Bone marrow (tissue), 2 donors: ENCODE measurements around the gene HERC2.
"Not testable (repeated sequence)": the region's sequence is repeated elsewhere in the genome, so short reads cannot be mapped to it uniquely, and the experiment has no call there.

Source experiments
- DNase-seq, 2 donors: peaks; one replicate each; lab custom pipeline; 2025; lab: John Stamatoyannopoulos, UW

HERC2 gene, protein sequence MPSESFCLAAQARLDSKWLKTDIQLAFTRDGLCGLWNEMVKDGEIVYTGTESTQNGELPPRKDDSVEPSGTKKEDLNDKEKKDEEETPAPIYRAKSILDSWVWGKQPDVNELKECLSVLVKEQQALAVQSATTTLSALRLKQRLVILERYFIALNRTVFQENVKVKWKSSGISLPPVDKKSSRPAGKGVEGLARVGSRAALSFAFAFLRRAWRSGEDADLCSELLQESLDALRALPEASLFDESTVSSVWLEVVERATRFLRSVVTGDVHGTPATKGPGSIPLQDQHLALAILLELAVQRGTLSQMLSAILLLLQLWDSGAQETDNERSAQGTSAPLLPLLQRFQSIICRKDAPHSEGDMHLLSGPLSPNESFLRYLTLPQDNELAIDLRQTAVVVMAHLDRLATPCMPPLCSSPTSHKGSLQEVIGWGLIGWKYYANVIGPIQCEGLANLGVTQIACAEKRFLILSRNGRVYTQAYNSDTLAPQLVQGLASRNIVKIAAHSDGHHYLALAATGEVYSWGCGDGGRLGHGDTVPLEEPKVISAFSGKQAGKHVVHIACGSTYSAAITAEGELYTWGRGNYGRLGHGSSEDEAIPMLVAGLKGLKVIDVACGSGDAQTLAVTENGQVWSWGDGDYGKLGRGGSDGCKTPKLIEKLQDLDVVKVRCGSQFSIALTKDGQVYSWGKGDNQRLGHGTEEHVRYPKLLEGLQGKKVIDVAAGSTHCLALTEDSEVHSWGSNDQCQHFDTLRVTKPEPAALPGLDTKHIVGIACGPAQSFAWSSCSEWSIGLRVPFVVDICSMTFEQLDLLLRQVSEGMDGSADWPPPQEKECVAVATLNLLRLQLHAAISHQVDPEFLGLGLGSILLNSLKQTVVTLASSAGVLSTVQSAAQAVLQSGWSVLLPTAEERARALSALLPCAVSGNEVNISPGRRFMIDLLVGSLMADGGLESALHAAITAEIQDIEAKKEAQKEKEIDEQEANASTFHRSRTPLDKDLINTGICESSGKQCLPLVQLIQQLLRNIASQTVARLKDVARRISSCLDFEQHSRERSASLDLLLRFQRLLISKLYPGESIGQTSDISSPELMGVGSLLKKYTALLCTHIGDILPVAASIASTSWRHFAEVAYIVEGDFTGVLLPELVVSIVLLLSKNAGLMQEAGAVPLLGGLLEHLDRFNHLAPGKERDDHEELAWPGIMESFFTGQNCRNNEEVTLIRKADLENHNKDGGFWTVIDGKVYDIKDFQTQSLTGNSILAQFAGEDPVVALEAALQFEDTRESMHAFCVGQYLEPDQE (N-terminal part only)

GRCh38 chr15:28322129-28322588 lies at the start of gene HERC2:
HERC2 (minus strand) TSS chr15:28322179; CDS start chr15:28321433, 746 bp downstream.
- not testable (repeated sequence) for DNase-seq

GRCh38 chr15:28365502-28365901 lies 43.5 kb upstream of the HERC2 start:
- not testable (repeated sequence) for DNase-seq

- DNase-seq = not testable (repeated sequence)
Measured at GRCh38 chr15:28357984-28358383, 36.0 kb upstream of the HERC2 start, which contains the start of gene GOLGA6L24. GOLGA6L24 (minus strand) TSS chr15:28358084; CDS start chr15:28358023, 61 bp downstream.

DNA sequence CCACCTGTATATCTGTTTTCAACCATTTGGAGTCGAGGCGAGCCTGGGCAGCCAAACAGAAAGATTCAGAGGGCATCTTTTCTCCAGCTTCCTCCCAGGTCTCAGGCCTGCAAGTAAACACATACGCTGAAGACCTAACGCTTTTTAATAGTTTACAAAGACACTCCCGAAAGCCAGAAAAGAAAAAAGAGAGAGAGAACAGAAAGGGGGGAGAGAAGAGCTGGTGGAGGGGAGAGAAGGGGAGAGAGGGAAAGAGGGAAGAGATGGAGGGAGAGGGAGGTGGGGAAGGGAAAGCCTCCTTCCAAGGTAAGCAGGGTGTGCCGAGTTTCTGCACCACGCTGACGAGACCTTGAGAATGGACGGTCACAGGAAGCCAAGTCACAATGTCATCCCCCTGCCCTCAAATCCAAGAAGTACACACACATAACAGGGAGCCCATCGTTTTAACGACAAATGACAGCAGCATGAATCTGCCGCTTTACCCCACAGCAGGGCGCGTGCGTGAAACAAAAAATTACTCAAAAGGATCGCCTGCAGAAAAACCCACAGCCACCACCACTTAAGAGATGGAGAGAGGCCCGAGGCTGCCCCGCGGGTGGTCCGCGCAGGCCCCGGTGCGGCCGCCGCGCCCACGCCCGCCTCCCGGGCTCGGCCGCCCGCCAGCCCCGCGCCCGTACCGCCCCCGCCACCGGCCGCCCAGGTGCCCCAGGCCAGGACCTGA lies 461 bp downstream of the HERC2 start:
- DNase-seq = not testable (repeated sequence)

DNA sequence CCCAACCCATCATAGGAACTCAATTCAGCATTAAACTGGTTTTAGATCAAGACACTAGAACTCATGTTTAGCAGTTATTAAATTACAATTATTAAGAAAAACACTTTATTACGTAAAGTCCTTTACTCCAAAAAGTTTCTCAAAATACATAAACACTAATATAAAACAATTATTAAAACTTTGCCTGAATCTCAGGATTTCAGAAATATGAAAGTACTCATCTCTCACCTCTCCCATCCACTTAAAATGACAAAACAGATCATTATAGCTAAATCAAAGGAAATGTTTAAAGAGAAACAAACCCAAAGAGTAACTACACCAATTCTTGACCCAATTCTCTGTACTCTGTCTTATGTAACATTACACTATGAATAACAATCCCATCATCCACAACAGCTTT lies 2.3 kb downstream of the HERC2 start:
- DNase-seq = not testable (repeated sequence)

- DNase-seq = not testable (repeated sequence)
Measured at GRCh38 chr15:28318828-28319227, 3.2 kb downstream of the HERC2 start.

DNA sequence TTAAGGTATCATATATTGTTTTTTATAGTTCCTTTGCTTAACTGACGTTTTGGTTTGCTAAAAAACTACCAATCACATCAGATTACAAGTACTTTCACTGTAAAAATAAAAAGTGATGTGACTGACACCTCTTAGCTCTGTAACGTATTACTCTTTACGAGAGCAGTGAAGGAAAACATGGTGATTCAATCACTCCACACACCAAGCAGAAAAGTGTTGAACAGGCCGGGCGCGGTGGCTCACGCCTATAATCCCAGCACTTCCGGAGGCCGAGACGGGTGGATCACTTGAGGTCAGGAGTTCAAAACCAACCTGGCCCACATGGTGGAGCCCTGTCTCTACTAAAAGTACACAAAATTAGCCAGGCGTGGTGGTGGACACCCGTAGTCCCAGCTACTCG lies 3.9 kb downstream of the HERC2 start:
- DNase-seq = not testable (repeated sequence)

- not testable (repeated sequence) for DNase-seq
Measured at GRCh38 chr15:28316958-28317357, 5.0 kb downstream of the HERC2 start.

DNA sequence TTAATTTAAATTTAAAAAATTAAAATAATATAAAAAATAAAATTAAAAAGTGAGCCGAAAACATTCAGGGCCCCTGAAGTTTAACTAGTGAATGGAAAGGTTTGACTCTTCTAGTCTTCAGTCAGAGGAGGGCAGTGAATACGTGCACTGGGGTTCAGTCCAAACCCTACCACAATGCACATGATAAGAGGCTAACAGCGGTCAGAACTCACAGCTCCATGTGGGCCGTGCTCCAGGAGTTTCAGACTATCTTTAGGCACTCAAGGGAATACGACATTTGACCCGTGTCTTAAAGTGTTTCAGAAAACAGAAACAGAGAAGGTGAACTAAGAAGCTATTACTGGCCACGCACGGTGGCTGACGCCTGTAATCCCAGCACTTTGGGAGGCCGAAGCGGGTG lies 11.5 kb downstream of the HERC2 start:
- DNase-seq = not testable (repeated sequence)

GRCh38 chr15:28308718-28309117 lies 13.3 kb downstream of the HERC2 start:
- DNase-seq = not testable (repeated sequence)

GRCh38 chr15:28305700-28306099 lies 16.3 kb downstream of the HERC2 start:
- DNase-seq = not testable (repeated sequence)

DNA sequence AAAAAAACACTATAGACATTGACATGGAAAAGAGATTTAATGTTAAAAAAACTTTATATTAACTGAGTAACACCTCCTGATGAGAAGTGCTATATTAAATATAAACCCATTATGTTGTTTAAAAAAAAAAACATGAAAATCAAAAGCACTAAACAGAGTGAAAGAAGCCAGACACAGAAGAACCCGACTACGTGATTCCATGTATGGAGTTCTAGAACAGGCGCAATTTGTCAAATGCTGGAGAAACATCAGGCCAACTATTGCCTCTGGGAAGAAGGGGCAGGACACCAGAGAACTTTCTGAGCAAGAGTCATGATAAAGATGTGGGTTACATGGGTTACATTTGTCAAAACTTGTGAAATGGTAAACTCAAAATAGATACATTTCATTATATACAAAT lies 24.5 kb downstream of the HERC2 start:
- DNase-seq = not testable (repeated sequence)

DNA sequence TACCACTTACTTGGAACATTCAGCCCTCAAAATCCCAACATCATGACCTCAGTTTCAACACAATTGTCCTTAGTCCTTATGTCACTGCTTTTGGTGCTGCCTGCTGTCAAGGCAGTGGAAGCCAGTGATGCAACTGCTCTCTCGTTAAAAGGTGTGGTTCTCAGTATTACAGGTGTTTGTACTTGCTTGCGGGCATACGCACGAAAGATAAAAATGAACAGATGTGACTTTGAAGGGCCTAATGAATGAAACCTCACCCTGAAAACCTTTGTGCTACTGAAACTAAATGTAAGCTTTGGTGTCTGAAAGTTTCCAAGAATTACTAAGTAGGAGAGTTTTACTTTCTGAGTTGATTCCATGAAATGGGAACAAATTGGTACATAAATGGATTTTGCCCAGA lies 25.2 kb downstream of the HERC2 start:
- DNase-seq = not testable (repeated sequence)

DNA sequence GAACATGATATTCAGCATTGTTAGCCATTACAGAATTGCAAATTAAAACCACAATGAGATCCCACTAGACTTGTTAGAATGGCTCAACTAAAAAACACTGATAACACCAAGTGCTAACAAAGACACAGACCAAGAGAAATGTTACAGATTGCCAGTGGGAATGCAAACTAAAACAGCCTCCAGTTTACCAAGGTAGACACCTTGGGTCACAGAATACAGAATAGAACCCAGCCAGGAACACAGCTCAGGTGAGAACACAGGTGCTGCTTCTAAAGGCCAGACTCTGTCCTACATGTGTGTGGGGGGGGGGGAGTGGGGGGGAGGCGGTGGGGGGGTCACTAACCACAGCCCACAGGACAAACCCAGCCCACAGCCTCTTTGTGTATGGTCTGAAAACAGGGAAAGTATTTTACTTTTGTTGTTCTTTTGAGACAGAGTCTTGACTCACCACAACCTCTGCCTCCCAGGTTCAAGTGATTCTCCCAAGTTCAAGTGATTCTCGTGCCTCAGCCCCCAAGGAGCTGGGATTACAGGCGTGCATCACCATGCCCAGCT lies 26.9 kb downstream of the HERC2 start:
- not testable (repeated sequence) for DNase-seq

DNA sequence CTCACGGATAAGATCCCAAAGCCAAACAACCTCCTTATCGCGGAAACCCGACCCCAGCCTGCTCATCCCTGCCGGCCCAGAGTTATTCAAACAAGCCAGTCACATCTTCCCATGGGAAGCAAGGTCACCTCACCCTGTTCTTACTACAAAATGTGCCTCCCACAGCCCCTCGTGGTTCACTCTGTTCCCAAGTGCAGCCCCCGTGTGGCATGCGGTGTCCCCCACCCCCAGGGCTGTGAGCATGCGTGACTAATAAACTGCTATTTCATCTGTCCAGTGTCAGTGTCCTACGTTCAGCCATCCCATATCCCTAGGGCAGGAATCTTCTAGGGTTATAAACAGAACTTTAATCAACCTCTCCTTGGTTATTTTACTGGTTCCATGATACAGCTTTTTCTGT lies 27.4 kb downstream of the HERC2 start:
- DNase-seq = not testable (repeated sequence)

DNA sequence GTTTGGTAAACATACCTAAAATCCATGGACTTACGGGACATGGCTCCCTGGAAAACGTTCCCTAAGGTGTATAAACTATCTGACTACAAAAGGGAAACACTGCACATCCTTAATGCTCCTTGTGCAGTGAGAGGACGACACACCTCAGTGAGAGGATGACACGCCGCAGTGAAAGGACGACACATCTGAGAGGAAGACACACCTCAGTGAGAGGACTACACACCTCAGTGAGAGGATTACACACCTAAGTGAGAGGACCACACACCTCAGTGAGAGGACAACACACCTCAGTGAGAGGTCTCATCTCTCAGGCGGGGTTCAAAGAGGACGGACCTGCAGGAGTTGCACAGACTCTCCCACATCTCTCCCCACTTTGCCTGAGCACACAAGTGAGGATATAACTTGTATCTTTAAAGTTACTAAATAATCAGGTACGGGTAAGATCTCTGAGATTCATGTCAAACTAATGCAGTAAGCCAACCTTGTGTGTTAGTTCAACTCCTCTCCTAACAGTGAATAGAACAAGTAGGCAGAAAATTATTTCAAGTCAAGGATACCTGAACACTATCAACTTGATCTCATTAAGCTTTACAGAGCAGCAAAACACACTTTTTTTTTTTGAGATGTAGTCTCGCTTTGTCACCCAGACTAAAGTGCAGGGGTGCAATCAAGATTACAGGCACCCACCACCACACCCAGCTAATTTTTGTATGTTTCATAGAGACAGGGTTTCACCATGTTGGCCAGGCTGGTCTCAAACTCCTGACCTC lies 32.1 kb downstream of the HERC2 start:
- no peak for DNase-seq

GRCh38 chr15:28288830-28289693 lies 32.9 kb downstream of the HERC2 start:
- peak in 1 of 2 donors; percentile 7 for DNase-seq

GRCh38 chr15:28286659-28287058 lies 35.3 kb downstream of the HERC2 start:
- DNase-seq = not testable (repeated sequence)

- no peak for DNase-seq
Measured at GRCh38 chr15:28286031-28286430, 35.9 kb downstream of the HERC2 start.
